Measurements from ENCODE around the gene SIRT6. TPM values are rescaled to one million over a fixed set of nuclear protein-coding genes. Genes with fewer than 3 reads are reported as not detected.
"Not testable (repeated sequence)": the region's sequence is repeated elsewhere in the genome, so short reads cannot be mapped to it uniquely, and the experiment has no call there.

Gene SIRT6
- total RNA-seq, 1 experiment from 2014 or later = 10.0 TPM

- in situ Hi-C loops (cut with HindIII; ENCODE audit: low pct_unique_long_range_greater_than_20kb, low sequenced_read_pairs) = no loop called here
- DNase-seq (ENCODE audit: low read depth, low spot score) = no peak
Measured at GRCh38 chr19:4185413-4186086, 3.2 kb upstream of the SIRT6 start.

- DNase-seq (ENCODE audit: low read depth, low spot score) = no peak
- in situ Hi-C loops (cut with HindIII; ENCODE audit: low pct_unique_long_range_greater_than_20kb, low sequenced_read_pairs) = no loop called here
Measured at GRCh38 chr19:4184718-4185352, 2.5 kb upstream of the SIRT6 start.

- in situ Hi-C loops (cut with HindIII; ENCODE audit: low pct_unique_long_range_greater_than_20kb, low sequenced_read_pairs) = no loop called here
- no peak for DNase-seq (ENCODE audit: low read depth, low spot score)
Measured at GRCh38 chr19:4183967-4184717, 1.8 kb upstream of the SIRT6 start.

DNA sequence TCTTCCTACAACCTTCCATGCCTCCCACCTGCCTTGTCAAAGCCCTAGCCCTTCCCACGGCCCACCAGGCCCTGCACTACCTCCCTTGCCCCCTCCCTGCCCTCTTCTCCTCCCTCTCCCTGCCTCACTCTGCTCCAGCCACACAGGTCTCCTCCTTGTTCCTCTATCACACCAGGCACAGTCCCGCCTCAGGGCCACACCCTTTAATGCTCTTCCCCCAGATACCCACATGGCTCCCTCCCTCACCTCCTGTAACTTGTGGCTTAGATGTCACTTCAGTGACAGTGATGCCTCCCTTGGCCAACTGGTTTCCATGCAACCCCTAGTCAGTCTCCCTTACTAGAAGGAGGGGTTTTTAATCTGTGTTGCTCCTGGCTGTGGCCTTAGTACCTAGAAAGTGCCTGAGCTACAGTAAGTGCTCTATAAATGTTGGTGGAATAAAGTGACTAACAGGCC lies 1.3 kb downstream of the SIRT6 start:
- DNase-seq (ENCODE audit: low read depth, low spot score) = no peak
- in situ Hi-C loops (cut with HindIII; ENCODE audit: low pct_unique_long_range_greater_than_20kb, low sequenced_read_pairs) = no loop called here

- in situ Hi-C loops (cut with HindIII; ENCODE audit: low pct_unique_long_range_greater_than_20kb, low sequenced_read_pairs) = no loop called here
- DNase-seq (ENCODE audit: low read depth, low spot score) = no peak
Measured at GRCh38 chr19:4178990-4179389, 3.4 kb downstream of the SIRT6 start.

GRCh38 chr19:4177146-4177545 lies 5.2 kb downstream of the SIRT6 start:
- no peak for DNase-seq (ENCODE audit: low read depth, low spot score)
- in situ Hi-C loops (cut with HindIII; ENCODE audit: low pct_unique_long_range_greater_than_20kb, low sequenced_read_pairs) = no loop called here

DNA sequence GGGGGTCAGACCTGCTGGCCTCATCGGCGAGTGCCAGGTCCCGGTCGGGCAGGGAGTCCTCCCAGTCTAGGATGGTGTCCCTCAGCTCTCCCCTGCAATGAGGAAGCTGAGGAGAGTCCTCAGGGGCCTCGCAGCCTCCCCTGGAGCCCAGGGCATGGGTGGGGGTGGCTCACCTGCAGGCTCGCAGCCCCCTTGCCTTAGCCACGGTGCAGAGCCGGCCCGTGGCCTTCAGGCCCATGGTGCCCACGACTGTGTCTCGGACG lies 6.8 kb downstream of the SIRT6 start:
- in situ Hi-C loops (cut with HindIII; ENCODE audit: low pct_unique_long_range_greater_than_20kb, low sequenced_read_pairs) = no loop called here
- DNase-seq (ENCODE audit: low read depth, low spot score) = no peak

DNA sequence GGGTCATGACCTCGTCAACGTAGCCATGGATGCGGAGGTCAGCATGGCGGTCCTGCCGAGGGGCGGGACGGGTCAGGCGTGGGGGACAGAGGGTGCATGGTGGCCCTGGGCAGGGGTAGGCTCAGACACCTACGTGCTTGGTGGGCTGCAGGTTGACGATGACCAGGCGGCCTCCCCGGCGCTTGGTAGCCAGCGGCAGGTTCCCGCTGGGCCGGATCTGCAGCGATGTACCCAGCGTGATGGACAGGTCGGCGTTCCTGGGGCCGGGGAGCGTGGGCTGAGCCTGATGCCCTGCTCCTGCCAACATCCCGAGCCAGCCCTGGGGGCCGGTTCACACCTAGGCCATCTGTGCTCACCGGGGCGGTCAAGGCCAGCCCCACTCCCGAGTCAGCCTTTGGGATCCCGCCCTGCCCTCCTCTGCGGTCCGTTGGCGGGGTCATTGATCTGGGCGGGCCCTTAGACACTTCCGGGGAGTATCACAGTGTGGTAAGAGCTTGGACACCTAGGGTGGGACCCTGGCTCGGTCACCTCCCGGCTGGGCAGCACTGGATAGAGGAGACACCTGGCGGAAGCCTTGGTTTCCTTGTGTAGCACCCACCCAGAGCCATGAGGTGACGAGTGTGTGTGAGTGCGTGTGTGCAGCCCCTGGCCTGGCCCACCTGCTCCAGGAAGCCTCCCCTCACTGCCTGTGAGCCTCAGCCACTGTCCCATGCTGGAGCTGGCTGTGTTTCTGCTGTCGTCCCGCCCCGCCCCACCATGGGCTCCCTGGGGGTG lies 7.3 kb downstream of the SIRT6 start:
- no peak for DNase-seq (ENCODE audit: low read depth, low spot score)

GRCh38 chr19:4174213-4174894 lies 8.0 kb downstream of the SIRT6 start:
- DNase-seq (ENCODE audit: low read depth, low spot score) = no peak
- in situ Hi-C loops (cut with HindIII; ENCODE audit: low pct_unique_long_range_greater_than_20kb, low sequenced_read_pairs) = no loop called here

More for the DNA sequence above, 7.3 kb downstream of the SIRT6 start:
- in situ Hi-C loops (cut with HindIII; ENCODE audit: low pct_unique_long_range_greater_than_20kb, low sequenced_read_pairs) = no loop called here

GRCh38 chr19:4173479-4174212 lies 8.7 kb downstream of the SIRT6 start:
- DNase-seq (ENCODE audit: low read depth, low spot score) = no peak
- in situ Hi-C loops (cut with HindIII; ENCODE audit: low pct_unique_long_range_greater_than_20kb, low sequenced_read_pairs) = no loop called here

DNA sequence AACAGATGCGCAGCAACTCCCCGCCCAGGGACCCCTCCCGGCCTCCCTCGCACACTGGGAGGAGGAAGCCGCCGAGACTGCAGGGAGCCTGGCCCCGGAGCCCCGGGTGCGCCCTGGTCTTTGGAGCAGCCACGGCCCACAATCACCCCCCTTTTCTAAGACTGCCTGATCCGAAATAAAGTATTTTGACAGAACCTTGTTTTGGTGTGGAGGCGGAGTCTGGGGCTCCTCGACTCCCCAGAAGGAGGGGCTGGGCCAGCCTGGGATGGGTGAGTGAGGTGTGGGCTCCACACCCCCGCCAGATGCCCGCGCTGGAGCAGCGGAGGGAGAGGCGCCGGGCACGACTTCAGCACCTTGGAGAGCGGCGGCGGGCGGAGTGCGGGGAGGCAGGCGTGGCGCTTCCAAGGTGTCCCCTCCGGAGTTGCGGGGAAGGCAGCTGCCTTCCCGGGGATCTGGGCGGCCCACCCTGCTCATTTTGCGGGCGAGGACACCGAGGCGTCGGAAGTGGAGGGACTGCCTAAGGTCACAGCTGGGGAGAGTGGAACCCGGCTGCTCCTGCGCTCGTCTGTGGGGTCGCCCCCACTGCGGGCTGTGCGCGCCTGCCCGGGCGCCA lies 9.4 kb downstream of the SIRT6 start:
- DNase-seq (ENCODE audit: low read depth, low spot score) = peak; percentile 30
- in situ Hi-C loops (cut with HindIII; ENCODE audit: low pct_unique_long_range_greater_than_20kb, low sequenced_read_pairs) = no loop called here

- no peak for DNase-seq (ENCODE audit: low read depth, low spot score)
- in situ Hi-C loops (cut with HindIII; ENCODE audit: low pct_unique_long_range_greater_than_20kb, low sequenced_read_pairs) = no loop called here
Measured at GRCh38 chr19:4171676-4172075, 10.7 kb downstream of the SIRT6 start.

DNA sequence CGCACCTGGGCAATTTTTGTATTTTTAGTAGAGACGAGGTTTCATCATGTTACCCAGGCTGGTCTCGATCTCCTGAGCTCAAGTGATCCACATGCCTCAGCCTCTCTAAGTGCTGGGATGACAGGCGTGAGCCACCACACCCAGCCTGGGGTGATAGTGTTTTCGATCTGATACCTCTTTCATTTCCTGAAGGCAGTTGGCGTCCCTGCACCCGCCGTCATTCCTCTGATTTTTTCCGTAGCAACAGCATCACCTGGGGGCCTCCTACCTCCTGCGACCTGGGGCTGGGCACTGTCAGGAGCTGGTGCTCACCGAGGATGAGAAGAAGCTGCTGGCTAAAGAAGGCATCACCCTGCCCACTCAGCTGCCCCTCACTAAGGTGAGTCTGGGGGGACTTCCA lies 18.1 kb downstream of the SIRT6 start:
- no peak for DNase-seq (ENCODE audit: low read depth, low spot score)
- in situ Hi-C loops (cut with HindIII; ENCODE audit: low pct_unique_long_range_greater_than_20kb, low sequenced_read_pairs) = no loop called here

GRCh38 chr19:4161415-4162077 lies 20.8 kb downstream of the SIRT6 start:
- DNase-seq (ENCODE audit: low read depth, low spot score) = no peak
- in situ Hi-C loops (cut with HindIII; ENCODE audit: low pct_unique_long_range_greater_than_20kb, low sequenced_read_pairs) = no loop called here

GRCh38 chr19:4157971-4158370 lies 24.4 kb downstream of the SIRT6 start:
- in situ Hi-C loops (cut with HindIII; ENCODE audit: low pct_unique_long_range_greater_than_20kb, low sequenced_read_pairs); DNase-seq (ENCODE audit: low read depth, low spot score): not testable (repeated sequence)

DNA sequence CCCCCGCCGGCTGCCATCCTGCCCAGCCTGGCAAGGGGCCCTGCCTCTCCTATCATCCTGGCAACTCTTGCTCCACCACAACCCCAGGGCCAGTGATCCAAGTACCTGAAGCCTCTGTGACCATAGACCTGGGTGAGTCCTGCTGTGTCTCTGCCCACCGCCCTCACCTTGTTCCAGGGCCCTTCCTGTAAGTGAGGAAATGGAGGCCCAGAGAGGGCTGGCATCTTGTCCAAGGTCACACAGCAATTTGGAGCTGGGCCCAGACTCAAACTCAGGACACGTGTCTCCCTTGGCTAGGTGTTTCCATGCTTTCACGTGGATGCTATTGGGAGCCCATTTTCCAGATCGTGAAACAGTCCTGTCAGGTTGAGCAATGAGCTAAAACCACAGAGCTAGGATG lies 25.2 kb downstream of the SIRT6 start:
- in situ Hi-C loops (cut with HindIII; ENCODE audit: low pct_unique_long_range_greater_than_20kb, low sequenced_read_pairs) = no loop called here
- DNase-seq (ENCODE audit: low read depth, low spot score) = no peak

Measured in SK-MEL-5 (cell line).